Measurements from ENCODE around the gene DUSP23. TPM values are rescaled to one million over a fixed set of nuclear protein-coding genes. Genes with fewer than 3 reads are reported as not detected.

DUSP23 gene
- total and polyA plus RNA-seq, 2 experiments from 2014 or later, result 56.3 to 97.6 TPM

- no peak for ATAC-seq
- peaks cover 6% of the 10 kb centered on the region; the same call in 2 of the 3 replicates for H3K4me1 Mint-ChIP-seq
- Histone ChIP-seq H3F3A (replicated peaks; ENCODE audit: low read depth) (no peaks in the 10 kb centered on the region), H3K27me3 (ENCODE audit: insufficient read depth) (no peaks in the 10 kb centered on the region), H4K20me1 (replicated peaks; ENCODE audit: insufficient read depth) (no peaks in the 10 kb centered on the region), H3K9me2 (ENCODE audit: insufficient read depth) (no peaks in the 10 kb centered on the region), H3K79me2 (replicated peaks; ENCODE audit: insufficient read depth) (no peaks in the 10 kb centered on the region), H3K4me3 (no peak within 1 kb of the TSS), H3K4me2 (no peak within 1 kb of the TSS), H3K4me1 (ENCODE audit: insufficient read depth) (no peaks in the 10 kb centered on the region; the same call in 1 of the 2 replicates), H3K27ac (ENCODE audit: low read depth) (no peak within 1 kb of the TSS), H2AFZ (no peak within 1 kb of the TSS), H3K36me3 (ENCODE audit: insufficient read depth) (no peaks in the 10 kb centered on the region)
- no peak for DNase-seq (ENCODE audit: low spot score)
- no peak for TF ChIP-seq ZNF114 (CRISPR knock-in tag; IDR thresholded peaks at IDR 0.05)
- TF ChIP-seq CTCF (conservative IDR thresholded peaks at IDR 0.05; ENCODE audit: low read depth in 2 of 2), result no peak
- no peak for TF ChIP-seq STAT1 (IDR thresholded peaks at IDR 0.05; ENCODE audit: unreplicated experiment)
- no peak within 1 kb of the TSS for H3K27ac Mint-ChIP-seq
- H3K27me3 Mint-ChIP-seq (ENCODE audit: insufficient read depth, low read depth, poor library complexity), result peaks cover 8% of the 10 kb centered on the region
- H3K9me3 Mint-ChIP-seq, result no peaks in the 10 kb centered on the region; the same call in 1 of the 3 replicates
- H3K4me3 Mint-ChIP-seq, result no peak within 1 kb of the TSS
- no peaks in the 10 kb centered on the region for H3K36me3 Mint-ChIP-seq (ENCODE audit: low read depth)
These were observed 45.8 kb downstream of the DUSP23 start, which contains the start of gene SLAMF8 for GRCh38 chr1:159826441-159827101. Gene SLAMF8, plus strand, starts transcription at chr1:159826873. Its CDS starts 26 bp downstream, at chr1:159826899.

GRCh38 chr1:159827102-159827490 lies 46.3 kb downstream of the DUSP23 start:
- Histone ChIP-seq H3K4me2 (no peak overlapping the region), H3K36me3 (ENCODE audit: insufficient read depth) (no peaks in the 10 kb centered on the region), H3K9me2 (ENCODE audit: insufficient read depth) (no peaks in the 10 kb centered on the region), H3K4me3 (no peak overlapping the region), H3K27me3 (ENCODE audit: insufficient read depth) (no peaks in the 10 kb centered on the region), H3K27ac (ENCODE audit: low read depth) (no peak overlapping the region), H3F3A (replicated peaks; ENCODE audit: low read depth) (no peaks in the 10 kb centered on the region), H4K20me1 (replicated peaks; ENCODE audit: insufficient read depth) (no peaks in the 10 kb centered on the region), H3K79me2 (replicated peaks; ENCODE audit: insufficient read depth) (no peaks in the 10 kb centered on the region), H3K4me1 (ENCODE audit: insufficient read depth) (no peaks in the 10 kb centered on the region; the same call in 1 of the 2 replicates), H2AFZ (no peak overlapping the region)
- no peak for DNase-seq (ENCODE audit: low spot score)
- Mint-ChIP-seq H3K9me3 (no peaks in the 10 kb centered on the region; the same call in 1 of the 3 replicates), H3K27ac (no peak overlapping the region), H3K4me3 (no peak overlapping the region), H3K27me3 (ENCODE audit: insufficient read depth, low read depth, poor library complexity) (peaks cover 7% of the 10 kb centered on the region), H3K4me1 (peaks cover 10% of the 10 kb centered on the region), H3K36me3 (ENCODE audit: low read depth) (no peaks in the 10 kb centered on the region)
- ATAC-seq, result no peak
- TF ChIP-seq ZNF114 (CRISPR knock-in tag; IDR thresholded peaks at IDR 0.05), result no peak
- no peak for TF ChIP-seq ZNF462 (CRISPR knock-in tag; IDR thresholded peaks at IDR 0.05)
- no peak for TF ChIP-seq POLR2AphosphoS5 (IDR thresholded peaks at IDR 0.05; ENCODE audit: low read depth)
- no peak for TF ChIP-seq JUNB (IDR thresholded peaks at IDR 0.05; ENCODE audit: unreplicated experiment)
- no peak for TF ChIP-seq EZH2 (IDR thresholded peaks at IDR 0.05; ENCODE audit: low read depth, unreplicated experiment)
- no peak for TF ChIP-seq ETS1 (IDR thresholded peaks at IDR 0.05)
- TF ChIP-seq STAT1 (IDR thresholded peaks at IDR 0.05; ENCODE audit: unreplicated experiment), result no peak
- no peak for TF ChIP-seq CTCF (conservative IDR thresholded peaks at IDR 0.05; ENCODE audit: low read depth in 2 of 2)
- TF ChIP-seq CREB1 (CRISPR knock-in tag; IDR thresholded peaks at IDR 0.05; ENCODE audit: low read depth), result no peak
